HG03139 (cell line): ENCODE measurements around the gene SMYD3.

Experiments used
- ATAC-seq: cut with Tn5 transposase; IDR thresholded peaks from one replicate; pipeline ENCODE4 v1.9.1; 2021; ENCODE audit not compliant: unreplicated experiment

Gene SMYD3

GRCh38 chr1:246417813-246418564 lies 89.1 kb downstream of the SMYD3 start:
- ATAC-seq, result peak; percentile 65

DNA sequence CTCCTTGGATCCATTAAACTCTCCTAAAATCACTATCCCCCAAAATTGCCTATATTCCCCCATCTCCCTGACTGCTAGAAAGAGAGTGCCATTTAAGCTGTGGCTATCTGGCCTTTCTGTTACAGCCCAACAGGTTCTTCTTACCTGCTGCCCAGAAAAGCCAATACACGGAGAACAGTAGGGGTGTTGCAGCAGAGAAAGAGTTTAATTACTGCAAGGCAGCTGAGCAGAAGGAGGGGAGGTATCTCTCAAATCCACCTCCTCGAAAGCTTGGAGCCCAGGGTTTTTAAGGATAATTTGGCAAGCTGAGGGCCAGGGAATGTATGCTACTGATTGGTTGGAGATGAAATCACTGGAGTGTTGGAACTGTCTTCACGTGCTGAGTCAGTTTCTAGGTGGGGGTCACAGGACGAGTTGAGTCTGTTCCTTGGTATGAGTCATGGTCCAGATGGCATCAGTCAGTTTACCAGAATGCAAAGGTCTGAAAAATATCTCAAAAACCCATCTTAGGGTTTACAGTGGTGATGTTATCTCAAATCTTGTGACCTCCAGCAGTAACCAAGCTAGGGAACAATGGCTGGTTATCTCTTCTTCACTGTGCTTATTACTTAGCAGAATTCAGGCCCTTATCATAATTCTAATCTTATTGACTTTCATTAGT lies 89.8 kb downstream of the SMYD3 start:
- ATAC-seq, result peak; percentile 22

DNA sequence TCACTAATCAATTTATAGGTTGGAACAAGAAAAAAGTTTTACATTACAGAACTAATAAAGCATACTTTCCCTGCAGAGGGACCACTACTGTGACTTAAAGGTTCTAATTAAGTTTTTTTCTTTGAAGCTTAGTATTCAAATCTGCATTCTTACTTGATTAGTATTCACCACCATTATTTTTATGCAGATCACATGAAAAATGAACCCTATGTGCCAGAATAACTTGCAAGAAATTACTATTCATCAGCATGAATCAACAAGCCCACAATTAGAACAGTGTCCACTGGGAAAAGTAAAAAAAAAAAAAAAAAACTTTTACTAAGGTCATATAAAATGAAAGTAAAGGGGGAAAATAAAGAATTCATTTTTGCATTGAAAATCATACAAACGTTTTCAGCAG lies 90.8 kb downstream of the SMYD3 start:
- no peak for ATAC-seq

- no peak for ATAC-seq
Observed at GRCh38 chr1:246415028-246415427, 92.1 kb downstream of the SMYD3 start.

DNA sequence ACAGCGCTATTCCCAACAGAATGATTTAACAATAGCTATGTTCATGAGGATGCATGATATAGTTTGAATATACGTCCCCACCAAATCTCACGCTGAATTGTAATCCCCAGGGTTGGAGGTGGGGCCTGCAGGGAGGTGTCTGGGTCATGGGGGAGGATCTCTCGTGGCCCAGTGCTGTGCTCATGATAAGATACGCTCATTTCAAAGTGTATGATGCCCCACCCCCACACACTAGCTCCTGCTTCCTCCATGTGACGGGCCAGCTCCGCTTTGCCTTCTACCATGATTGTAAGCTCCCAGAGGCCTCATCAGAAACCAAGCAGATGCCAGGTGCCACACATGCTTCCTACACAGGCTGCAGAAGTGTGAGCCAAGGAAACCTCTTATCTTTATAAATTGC lies 93.6 kb downstream of the SMYD3 start:
- ATAC-seq, result no peak

- no peak for ATAC-seq
Observed at GRCh38 chr1:246404078-246404477, 103.0 kb downstream of the SMYD3 start.

DNA sequence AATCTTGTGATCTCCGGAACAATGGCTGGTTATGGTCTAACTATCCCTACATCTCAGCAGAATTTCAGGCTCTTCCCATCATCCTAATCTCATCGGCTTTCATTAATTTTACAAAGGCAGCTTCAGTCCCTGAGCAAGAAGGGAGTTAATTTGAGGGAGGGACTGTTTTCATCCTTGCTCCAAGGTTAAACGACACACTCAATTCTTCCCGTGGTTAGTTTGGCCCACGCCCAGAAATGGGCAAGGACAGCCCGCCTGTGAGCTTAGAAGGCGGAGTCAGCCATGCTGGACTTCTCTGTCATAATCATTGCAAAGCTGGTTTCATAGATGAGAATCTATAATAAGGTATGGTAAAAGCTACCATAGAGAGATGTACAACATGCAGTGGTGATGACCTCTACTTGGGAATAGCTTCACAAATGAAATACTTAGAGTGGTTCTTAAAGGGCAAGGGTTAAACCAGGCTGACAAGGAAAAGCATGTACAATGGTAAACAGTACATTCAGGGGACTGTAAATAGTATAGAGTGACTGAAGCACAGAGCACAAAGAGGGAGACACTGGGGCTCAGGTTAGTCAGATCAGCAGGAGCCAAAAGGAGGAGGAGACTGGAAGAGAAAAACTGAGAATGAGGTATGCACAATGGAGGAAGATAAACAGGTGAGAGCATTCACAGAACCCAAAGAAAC lies 108.8 kb downstream of the SMYD3 start:
- no peak for ATAC-seq

GRCh38 chr1:246397046-246397445 lies 110.0 kb downstream of the SMYD3 start:
- no peak for ATAC-seq

- no peak for ATAC-seq
Observed at GRCh38 chr1:246396322-246396721, 110.8 kb downstream of the SMYD3 start.

DNA sequence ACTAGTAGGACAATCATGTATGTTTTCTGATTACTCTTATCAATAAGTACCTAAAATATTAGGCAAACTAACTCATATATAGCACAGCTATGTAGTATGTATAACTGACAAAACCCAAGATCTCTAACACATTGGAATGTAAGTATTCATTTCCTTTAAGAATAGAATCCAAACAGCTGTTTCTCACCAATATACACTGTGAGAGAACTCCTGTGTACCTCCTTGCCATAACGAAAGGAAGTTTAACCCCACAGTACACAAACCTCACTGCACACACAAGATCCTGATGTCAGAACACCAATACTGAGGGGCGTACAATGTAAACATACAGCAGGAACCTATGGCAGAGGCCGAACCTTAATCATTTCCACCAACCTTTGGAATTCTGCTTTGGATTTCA lies 113.0 kb downstream of the SMYD3 start:
- ATAC-seq, result no peak

DNA sequence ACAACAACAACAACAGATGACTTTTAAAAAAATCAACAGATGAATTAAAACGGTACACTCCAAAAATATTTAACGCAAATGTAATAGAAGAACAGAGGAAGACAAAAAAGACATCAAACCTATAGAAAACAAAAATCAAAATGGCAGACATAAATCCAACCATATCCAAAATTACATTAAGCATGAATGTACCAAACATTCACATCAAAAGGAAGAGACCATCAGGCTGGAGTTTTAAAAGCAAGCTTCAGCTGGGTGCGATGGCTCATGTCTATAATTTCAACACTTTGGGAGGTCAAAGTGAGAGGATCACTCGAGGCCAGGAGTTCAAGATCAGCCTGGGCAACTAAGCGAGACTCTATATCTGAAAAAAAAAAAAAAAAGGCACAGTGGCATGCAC lies 116.2 kb downstream of the SMYD3 start:
- no peak for ATAC-seq

DNA sequence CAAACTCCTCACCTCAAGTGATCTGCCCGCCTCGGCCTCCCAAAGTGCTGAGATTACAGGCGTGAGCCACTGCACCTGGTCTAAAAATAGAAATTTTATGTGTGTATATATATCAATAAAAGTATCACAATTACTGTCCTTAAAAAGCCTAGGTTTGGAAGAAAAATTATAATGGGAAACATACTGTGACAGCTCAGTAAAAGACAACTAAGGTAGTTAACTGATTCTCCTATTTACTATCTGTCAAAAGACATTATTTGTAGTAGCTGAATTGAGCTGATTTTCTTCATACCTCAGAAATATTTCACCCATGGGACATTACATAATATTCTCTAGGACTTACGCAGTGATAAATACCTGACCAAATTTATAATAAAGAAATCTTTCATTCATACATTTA lies 122.5 kb downstream of the SMYD3 start:
- no peak for ATAC-seq

DNA sequence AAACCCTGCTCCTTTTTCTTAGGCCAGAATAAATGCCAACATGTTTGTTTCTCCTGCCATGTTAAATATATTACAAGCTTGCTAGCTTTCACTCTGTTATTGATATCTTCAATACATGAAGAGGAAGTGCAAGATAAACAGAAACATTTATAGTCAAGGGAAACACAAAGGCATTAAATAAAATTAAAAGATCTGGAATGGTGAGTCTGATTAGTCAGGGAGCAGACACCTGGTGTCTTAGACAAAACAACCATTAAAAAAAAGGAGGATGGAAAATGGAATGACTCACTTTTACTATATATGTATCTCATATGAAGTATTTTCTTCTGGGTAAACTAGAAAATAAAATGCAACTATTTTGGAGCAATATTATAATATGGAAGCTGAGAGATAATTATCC lies 123.3 kb downstream of the SMYD3 start:
- ATAC-seq, result no peak

- ATAC-seq, result no peak
Observed at GRCh38 chr1:246383239-246383589, 123.9 kb downstream of the SMYD3 start.

DNA sequence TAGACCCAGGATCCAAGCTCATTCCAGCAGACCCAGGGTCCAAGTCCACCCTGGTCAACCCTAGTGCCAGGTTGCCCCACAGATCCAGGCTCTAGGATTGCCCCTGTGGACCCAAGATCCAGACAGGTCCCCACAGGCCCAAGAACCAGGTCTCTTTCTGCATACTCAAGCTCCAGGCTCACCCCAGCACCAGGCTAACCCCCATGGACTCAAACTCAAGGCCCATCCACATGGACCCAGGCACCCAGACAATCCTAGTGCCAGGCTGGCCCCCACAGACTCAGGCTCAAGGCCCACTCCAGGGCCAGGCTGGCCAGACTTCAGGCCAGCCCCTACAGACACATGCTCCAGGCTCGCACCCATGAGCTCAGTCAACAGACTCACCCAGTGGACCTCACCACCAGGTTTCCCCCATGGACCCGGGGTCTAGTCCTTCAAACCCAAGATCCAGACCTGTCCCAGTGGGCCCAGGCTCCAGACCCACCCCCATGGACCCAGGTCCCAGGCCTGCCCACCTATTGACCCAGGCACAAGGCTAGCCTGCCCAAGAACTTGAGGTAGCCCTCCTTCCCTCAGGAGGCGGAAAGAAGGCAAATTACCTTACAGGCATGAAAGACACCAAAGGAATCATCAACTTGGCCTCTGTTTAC lies 124.4 kb downstream of the SMYD3 start:
- ATAC-seq, result no peak

DNA sequence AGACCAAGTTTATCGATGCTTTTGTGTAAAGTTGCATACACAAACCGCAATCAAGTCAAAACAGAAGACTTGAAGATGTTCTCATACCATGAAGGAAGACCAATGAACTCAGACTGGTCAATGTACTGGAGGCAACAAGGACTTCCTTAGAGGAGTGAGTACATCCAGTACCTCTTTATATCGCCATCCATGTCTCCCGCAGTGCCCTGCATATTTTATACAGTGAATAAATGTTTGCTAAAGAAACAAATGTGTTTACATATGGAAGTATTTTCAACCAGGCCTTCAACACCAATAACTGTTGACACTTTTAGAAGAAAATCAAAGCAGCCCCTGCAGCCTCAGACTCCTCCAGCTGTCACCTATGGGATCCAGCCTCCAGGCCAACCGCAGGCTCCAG lies 125.6 kb downstream of the SMYD3 start:
- ATAC-seq, result no peak

- ATAC-seq, result no peak
Observed at GRCh38 chr1:246377625-246378153, 129.4 kb downstream of the SMYD3 start.

GRCh38 chr1:246373828-246374569 lies 133.1 kb downstream of the SMYD3 start:
- ATAC-seq, result no peak

- ATAC-seq, result no peak
Observed at GRCh38 chr1:246372559-246372958, 134.5 kb downstream of the SMYD3 start.

GRCh38 chr1:246367041-246367440 lies 140.0 kb downstream of the SMYD3 start:
- ATAC-seq, result no peak

DNA sequence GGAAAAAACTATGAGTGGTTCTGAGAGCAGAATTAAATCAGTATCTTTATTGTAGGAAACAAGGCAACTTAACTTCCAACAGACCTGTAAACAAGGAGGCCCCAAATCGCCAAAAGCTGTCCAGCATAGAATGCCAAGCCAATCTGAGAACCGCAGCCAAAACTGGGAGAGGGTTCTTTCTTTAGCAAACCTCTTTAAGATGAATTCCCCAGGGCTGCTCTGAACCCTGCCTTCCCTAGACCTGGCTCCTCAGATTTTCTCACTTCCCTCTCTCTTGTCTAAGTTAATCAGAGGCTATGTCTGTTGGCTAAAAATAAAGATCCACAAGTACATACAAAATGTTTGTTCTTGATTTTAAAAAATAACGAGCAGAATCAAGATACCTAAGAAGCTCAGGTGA lies 141.4 kb downstream of the SMYD3 start:
- no peak for ATAC-seq
